Astrocyte (in vitro differentiated cells and primary cell): ENCODE data around the gene COL18A1.

Experiments used
- EZH2 ChIP-seq: IDR thresholded peaks from 2 replicates; pipeline ENCODE4 v1.6.1; 2012; ENCODE audit warnings: mild to moderate bottlenecking, low read length, inconsistent platforms; ENCODE audit not compliant: insufficient read depth
- TF ChIP-seq, protein P1 (sequence below): IDR thresholded peaks from 2 replicates; pipeline ENCODE4 v1.5.1; 2011; ENCODE audit warnings: low read depth, mild to moderate bottlenecking, inconsistent platforms, low read length, moderate library complexity; ENCODE audit not compliant: insufficient read depth

DNA sequence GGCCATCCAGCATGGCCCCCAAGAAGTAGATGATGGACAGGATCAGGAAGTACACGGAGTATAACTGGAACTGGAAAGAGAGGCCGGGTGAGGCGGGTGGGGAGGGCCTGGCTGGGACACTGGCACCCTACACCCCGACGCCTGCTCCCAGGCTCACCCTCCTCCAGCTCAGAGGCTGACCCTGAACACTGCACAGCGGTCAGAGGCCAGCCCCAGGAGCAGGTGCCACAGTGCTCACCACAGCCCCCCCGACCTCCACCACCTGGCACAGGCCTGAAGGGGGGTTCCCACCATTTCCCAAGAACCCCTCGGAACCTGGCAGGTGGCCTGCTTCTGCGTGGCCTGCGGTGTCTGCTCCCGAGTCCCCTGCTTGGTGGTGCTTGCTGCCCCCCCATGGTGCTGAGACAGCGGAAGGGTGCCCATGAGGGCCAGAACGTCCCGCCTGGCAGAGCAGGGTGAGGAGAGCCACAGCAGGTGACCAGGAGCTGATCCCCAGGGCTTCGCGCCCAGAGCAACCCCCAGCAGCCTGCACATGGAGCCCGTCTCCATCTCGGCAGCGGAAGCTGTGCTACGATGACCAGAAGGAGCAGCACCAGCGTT lies 111.2 kb downstream of the COL18A1 start:
- TF ChIP-seq, protein P1, sequence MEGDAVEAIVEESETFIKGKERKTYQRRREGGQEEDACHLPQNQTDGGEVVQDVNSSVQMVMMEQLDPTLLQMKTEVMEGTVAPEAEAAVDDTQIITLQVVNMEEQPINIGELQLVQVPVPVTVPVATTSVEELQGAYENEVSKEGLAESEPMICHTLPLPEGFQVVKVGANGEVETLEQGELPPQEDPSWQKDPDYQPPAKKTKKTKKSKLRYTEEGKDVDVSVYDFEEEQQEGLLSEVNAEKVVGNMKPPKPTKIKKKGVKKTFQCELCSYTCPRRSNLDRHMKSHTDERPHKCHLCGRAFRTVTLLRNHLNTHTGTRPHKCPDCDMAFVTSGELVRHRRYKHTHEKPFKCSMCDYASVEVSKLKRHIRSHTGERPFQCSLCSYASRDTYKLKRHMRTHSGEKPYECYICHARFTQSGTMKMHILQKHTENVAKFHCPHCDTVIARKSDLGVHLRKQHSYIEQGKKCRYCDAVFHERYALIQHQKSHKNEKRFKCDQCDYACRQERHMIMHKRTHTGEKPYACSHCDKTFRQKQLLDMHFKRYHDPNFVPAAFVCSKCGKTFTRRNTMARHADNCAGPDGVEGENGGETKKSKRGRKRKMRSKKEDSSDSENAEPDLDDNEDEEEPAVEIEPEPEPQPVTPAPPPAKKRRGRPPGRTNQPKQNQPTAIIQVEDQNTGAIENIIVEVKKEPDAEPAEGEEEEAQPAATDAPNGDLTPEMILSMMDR = no peak
- no peak for TF ChIP-seq EZH2
